Skeletal muscle satellite cell (primary cell): ENCODE results near the gene LCLAT1.
A peak's percentile ranks its signal among the peaks of the same experiment; 100 is the strongest.

Experiments
- H3K27me3 ChIP-seq: 2 replicates; pipeline ENCODE4 v1.7.0; 2013; ENCODE audit warnings: low read length; ENCODE audit not compliant: control insufficient read depth, insufficient read depth
- H3K36me3 ChIP-seq: 2 replicates; pipeline ENCODE4 v1.7.0; 2013; ENCODE audit warnings: mild to moderate bottlenecking, control low read depth, low read length; ENCODE audit not compliant: insufficient read depth
- H3K4me1 ChIP-seq: 2 replicates; pipeline ENCODE4 v1.7.0; 2013; ENCODE audit warnings: low read length; ENCODE audit not compliant: control insufficient read depth, insufficient read depth
- H3K4me2 ChIP-seq: 2 replicates; pipeline ENCODE4 v1.7.0; 2013; ENCODE audit warnings: mild to moderate bottlenecking, low read length
- H3K4me3 ChIP-seq: 2 replicates; pipeline ENCODE4 v1.7.0; 2013; ENCODE audit warnings: low read length
- H3K9ac ChIP-seq: 2 replicates; pipeline ENCODE4 v1.7.0; 2013; ENCODE audit warnings: mild to moderate bottlenecking, low read depth, low read length, moderate library complexity
- H3K9me3 ChIP-seq: replicated peaks from 2 replicates; pipeline ENCODE4 v1.7.0; 2013; ENCODE audit warnings: mild to moderate bottlenecking, control low read depth, low read length

LCLAT1 gene

DNA sequence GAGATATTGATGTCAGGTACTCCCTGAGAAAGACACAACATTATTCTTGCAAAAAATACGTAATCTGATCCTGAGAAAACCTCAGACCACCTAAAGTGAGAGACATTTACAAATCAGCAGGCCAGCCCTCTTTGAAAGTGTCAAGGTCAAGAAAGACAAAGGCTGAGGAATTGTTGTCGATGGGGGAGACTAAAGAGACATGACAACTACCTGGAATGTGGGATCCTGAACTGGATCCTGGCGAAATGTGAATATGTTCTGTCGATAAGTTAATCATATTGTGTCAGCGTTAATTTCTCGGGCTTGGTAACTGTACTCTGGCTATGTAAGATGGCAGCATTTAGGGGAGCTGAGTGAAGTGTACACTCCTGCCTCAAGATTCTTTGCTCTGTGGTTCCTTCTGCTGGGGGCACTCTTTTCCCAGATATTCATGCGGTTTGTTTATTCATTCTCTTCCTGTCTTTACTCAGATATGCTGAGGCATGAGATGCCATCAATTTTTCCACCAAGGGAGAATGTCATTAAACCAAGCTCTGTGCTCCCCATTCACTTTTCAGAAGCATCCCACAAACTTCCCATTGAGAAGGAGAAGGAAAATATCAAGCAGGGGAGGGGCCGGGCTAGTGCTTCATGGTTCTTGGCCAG lies 205.3 kb downstream of the LCLAT1 start:
- H3K9me3 ChIP-seq = no peaks in the 10 kb centered on the region
- peaks cover 20% of the 10 kb centered on the region for H3K4me1 ChIP-seq

DNA sequence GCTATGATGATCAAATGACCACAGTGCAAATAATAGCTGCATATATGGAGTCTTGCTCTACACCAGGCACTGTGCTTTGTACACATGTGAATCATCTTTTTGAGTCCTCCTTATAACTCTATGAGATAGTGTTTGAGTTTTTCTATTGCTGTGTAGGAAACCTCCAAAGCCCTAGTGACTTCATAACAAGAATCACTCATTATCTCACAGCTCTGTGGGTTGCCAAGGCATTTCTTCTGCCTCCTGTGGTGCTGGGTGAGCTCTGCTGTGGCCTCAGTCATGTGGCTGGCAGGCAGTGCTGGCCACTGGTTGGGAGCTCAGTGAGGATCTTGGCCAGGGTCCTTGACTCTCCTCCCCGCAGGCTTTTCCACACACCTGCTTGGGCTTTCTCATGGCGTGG lies 206.8 kb downstream of the LCLAT1 start:
- Histone ChIP-seq H3K9me3 (no peaks in the 10 kb centered on the region), H3K4me1 (peaks cover 20% of the 10 kb centered on the region), H3K36me3 (no peaks in the 10 kb centered on the region), H3K4me3 (no peak overlapping the region), H3K4me2 (no peak overlapping the region), H3K9ac (no peak overlapping the region), H3K27me3 (no peaks in the 10 kb centered on the region)

More for the DNA sequence above, 205.3 kb downstream of the LCLAT1 start:
- no peak overlapping the region for H3K9ac ChIP-seq
- H3K36me3 ChIP-seq = no peaks in the 10 kb centered on the region
- H3K4me2 ChIP-seq = no peak overlapping the region
- H3K27me3 ChIP-seq = no peaks in the 10 kb centered on the region
- no peak overlapping the region for H3K4me3 ChIP-seq

GRCh38 chr2:30654404-30654803 lies 207.4 kb downstream of the LCLAT1 start:
- no peaks in the 10 kb centered on the region for H3K9me3 ChIP-seq
- H3K4me3 ChIP-seq = no peak overlapping the region
- no peaks in the 10 kb centered on the region for H3K27me3 ChIP-seq
- H3K4me2 ChIP-seq = no peak overlapping the region
- no peaks in the 10 kb centered on the region for H3K36me3 ChIP-seq
- peaks cover 20% of the 10 kb centered on the region for H3K4me1 ChIP-seq
- no peak overlapping the region for H3K9ac ChIP-seq

GRCh38 chr2:30655211-30655610 lies 208.2 kb downstream of the LCLAT1 start:
- Histone ChIP-seq H3K4me3 (no peak overlapping the region), H3K9me3 (no peaks in the 10 kb centered on the region), H3K4me2 (no peak overlapping the region), H3K9ac (no peak overlapping the region), H3K4me1 (peaks cover 20% of the 10 kb centered on the region), H3K36me3 (no peaks in the 10 kb centered on the region), H3K27me3 (no peaks in the 10 kb centered on the region)

GRCh38 chr2:30655660-30656059 lies 208.6 kb downstream of the LCLAT1 start:
- Histone ChIP-seq H3K27me3 (no peaks in the 10 kb centered on the region), H3K9ac (peak overlapping the region; percentile 12), H3K36me3 (no peaks in the 10 kb centered on the region), H3K4me1 (peaks cover 20% of the 10 kb centered on the region), H3K4me3 (peak overlapping the region; percentile 19), H3K4me2 (peak overlapping the region; percentile 29), H3K9me3 (no peaks in the 10 kb centered on the region)

GRCh38 chr2:30656079-30656478 lies 209.0 kb downstream of the LCLAT1 start:
- H3K4me1 ChIP-seq = peaks cover 20% of the 10 kb centered on the region
- H3K9me3 ChIP-seq = no peaks in the 10 kb centered on the region
- no peaks in the 10 kb centered on the region for H3K36me3 ChIP-seq
- peak overlapping the region; percentile 12 for H3K9ac ChIP-seq
- H3K4me3 ChIP-seq = peak overlapping the region; percentile 19
- H3K4me2 ChIP-seq = peak overlapping the region; percentile 29
- H3K27me3 ChIP-seq = no peaks in the 10 kb centered on the region

GRCh38 chr2:30661173-30662107 lies 214.4 kb downstream of the LCLAT1 start:
- Histone ChIP-seq H3K4me3 (no peak overlapping the region), H3K9me3 (no peaks in the 10 kb centered on the region), H3K36me3 (no peaks in the 10 kb centered on the region), H3K4me2 (no peak overlapping the region), H3K4me1 (peaks cover 35% of the 10 kb centered on the region), H3K9ac (no peak overlapping the region), H3K27me3 (no peaks in the 10 kb centered on the region)

DNA sequence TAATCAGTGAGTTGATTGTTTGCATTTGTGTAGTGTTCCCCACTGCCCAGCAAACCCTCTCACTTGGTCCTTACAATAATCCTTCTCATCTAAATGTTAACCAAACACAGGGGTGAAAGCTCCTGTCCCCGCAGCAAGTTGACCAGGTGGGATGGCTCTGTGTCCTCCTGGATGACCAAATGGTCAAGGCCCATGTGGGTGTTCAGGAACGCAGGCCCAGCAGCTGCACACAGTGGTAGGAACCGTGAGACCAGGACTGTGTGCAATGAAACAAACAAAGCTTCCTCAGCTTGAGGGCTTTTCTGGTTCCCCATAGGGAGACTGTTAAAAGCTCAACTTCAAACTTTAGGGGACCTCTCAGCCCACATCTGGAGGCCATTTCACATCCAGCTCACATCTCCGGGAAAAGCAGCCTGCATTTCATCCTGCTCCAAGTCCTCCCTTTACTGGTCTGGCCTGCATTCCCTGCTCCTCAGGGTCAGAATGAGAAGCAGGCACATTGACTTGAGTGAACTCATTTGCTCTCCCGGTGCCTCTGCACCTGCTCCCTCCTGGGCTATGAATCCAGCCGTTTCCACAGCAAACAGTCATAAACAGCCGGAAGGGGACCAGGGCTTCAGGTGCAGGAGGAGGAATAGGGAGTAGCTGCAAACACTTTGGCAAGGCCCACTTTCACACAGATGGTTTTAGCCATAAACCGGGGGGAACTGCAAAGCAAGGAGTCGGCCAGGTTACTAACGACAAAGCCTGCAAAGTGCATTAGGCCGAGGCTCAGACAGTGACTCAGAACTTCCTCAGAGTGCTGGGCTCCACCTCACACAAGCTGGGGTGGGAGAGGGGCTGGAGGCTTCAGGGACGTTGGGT lies 215.5 kb downstream of the LCLAT1 start:
- Histone ChIP-seq H3K4me2 (no peak overlapping the region), H3K4me3 (no peak overlapping the region), H3K9ac (no peak overlapping the region), H3K4me1 (peaks cover 31% of the 10 kb centered on the region), H3K27me3 (no peaks in the 10 kb centered on the region), H3K36me3 (no peaks in the 10 kb centered on the region), H3K9me3 (no peaks in the 10 kb centered on the region)

GRCh38 chr2:30663321-30663720 lies 216.3 kb downstream of the LCLAT1 start:
- no peak overlapping the region for H3K4me3 ChIP-seq
- H3K27me3 ChIP-seq = no peaks in the 10 kb centered on the region
- H3K4me1 ChIP-seq = peaks cover 31% of the 10 kb centered on the region
- no peaks in the 10 kb centered on the region for H3K9me3 ChIP-seq
- no peak overlapping the region for H3K4me2 ChIP-seq
- no peak overlapping the region for H3K9ac ChIP-seq
- H3K36me3 ChIP-seq = no peaks in the 10 kb centered on the region

GRCh38 chr2:30663806-30664205 lies 216.8 kb downstream of the LCLAT1 start:
- H3K36me3 ChIP-seq = no peaks in the 10 kb centered on the region
- H3K4me2 ChIP-seq = no peak overlapping the region
- H3K9ac ChIP-seq = no peak overlapping the region
- H3K4me1 ChIP-seq = peaks cover 31% of the 10 kb centered on the region
- no peaks in the 10 kb centered on the region for H3K27me3 ChIP-seq
- H3K4me3 ChIP-seq = no peak overlapping the region
- H3K9me3 ChIP-seq = no peaks in the 10 kb centered on the region

DNA sequence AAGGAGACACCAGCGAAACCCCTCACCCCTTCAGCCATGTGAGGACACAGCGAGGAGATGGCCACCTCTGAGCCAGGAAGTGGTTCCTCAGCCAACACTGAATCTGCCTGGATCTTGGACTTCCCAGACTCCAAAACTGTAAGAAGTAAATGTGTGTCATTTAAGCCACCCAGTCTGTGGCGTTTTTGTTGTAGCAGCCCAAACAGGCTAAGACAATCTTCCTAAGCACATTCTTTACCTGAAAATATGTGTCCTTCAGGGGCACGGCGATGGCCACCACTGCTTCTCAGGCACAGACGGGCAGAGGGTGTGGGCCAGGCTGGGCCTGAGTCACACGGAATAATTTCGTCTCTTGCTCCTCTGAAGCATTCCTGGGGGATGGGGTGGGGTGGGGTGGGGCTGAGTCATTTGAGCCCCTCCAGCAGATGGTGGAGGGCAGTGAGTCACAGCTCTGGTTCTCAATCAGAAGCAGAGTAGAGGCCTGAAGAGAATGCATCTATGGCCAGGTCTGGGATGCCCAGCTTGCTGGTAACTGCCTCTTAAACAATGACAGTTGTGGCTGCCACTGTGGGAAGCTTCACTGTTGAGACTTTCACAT lies 217.8 kb downstream of the LCLAT1 start:
- Histone ChIP-seq H3K36me3 (no peaks in the 10 kb centered on the region), H3K4me1 (peaks cover 31% of the 10 kb centered on the region), H3K9me3 (no peaks in the 10 kb centered on the region), H3K4me3 (peak overlapping the region; percentile 28), H3K4me2 (peak overlapping the region; percentile 62), H3K27me3 (no peaks in the 10 kb centered on the region), H3K9ac (peak overlapping the region; percentile 67)
